ENCODE measurements around the gene C1orf74.

The C1orf74 gene

GRCh38 chr1:209741889-209742288 lies 42.5 kb downstream of the C1orf74 start:
- DNase-seq, result no peak

DNA sequence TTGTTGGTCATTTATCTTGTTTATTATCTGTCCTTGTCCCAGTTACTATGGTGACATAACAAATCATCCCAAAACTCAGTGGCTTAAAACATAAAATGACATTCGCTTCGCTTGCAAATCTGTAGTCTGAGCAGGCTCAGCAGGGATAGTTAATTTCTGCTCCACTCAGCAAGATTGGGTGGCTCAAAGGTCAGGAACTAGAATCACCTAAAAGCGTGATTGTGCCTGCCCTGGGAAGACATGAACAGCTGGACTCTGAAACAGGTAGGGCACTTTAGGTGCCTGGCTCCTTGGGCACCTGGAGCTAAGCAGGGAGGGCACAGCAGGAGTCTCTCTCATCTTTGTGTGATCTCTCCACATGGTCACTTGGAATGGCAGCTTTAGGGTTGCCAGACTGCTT lies 43.2 kb downstream of the C1orf74 start:
- no peak for DNase-seq

DNA sequence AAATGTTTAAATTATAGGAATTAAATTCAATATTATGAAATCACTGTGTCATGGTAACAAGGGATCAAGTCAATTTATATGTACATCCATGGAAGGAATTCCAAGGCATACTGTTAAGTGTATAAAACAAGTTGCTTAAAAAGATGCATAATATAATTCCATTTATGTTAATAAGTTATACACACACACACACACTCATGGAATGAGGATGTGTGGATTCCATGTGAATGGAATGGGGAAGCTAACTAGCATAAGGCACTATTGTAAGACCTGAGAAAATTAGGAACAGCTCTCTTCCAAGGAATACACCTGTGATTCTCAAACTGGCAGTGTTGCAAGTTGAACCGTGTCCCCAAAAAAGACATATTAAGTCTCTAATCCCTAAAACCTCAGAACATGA lies 46.1 kb downstream of the C1orf74 start:
- no peak for DNase-seq

DNA sequence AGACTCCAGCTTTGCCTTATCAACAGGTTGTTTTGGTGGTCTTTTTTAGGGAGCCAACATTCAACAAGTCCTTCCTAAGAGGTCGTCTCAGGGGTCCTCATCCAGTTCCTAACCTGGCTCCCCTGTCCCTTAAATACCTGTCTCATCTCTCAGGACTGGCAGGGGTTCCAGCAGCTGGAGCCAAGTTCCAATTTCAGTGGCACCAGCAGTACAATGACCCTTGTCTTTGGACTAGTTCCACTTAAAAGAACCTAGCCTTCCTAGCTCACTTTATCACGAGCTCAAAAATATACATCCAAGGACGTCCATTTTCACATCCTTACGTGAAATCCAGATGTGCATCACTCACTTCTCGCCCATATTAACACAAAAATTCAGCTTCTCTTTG lies 47.2 kb downstream of the C1orf74 start:
- DNase-seq, result no peak

GRCh38 chr1:209736490-209737117 lies 47.8 kb downstream of the C1orf74 start:
- no peak for DNase-seq

DNA sequence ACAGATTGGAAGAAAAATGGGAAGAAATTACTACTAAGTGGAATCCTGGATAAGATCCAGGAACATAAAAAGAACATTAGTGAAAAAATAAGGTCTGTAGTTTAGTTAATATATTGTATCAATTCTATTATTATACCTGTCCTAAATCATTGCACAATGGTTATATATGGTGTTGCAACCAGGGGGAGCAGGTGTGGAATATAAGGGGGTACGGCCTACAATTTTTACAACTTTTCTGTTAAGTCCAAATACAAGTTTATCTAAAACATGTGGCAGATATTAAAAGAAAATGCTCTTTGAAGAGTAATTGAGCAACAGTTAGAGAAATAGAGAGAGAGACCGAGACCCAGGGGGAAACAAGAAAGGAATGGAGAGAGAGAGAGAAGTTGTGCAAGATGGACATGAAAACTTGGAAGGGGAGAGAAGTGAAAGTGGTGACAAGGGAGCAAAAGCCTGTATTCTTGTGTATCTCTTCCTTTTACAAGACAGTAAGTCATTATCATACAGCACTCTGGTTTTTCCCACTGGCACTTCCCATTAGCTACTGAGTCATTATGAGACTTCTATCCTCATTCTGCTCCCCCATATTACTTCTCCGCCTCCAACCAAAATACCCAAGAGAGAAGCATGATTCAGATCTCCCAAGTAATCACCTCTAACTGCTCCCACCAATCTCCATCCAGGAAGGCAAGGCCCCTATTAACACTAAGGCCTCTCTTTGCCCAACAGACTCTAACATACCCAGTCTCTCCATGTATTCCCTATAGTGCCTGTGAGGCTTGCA lies 50.8 kb downstream of the C1orf74 start:
- no peak for DNase-seq

GRCh38 chr1:209732725-209733124 lies 51.6 kb downstream of the C1orf74 start:
- DNase-seq, result no peak

DNA sequence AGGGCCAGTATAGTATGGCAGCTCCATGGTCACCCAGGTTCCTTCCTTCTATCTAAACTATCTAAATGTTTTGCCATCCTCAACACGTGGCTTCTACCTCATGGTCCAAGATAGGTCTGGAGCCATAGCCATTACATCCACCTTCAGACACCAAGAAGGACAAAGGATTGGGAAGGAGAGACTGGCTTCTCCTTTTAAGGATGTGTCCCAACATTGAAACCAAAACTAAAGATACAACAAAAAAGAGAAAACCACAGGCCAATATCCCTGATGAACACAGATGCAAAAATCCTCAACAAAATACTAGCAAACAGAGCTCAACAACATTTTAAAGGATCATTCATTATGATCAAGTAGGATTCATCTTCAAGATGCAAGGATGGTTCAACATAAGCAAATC lies 54.9 kb downstream of the C1orf74 start:
- DNase-seq, result no peak

Measured in NCI-H2171 treated with DMSO at 0.1 percent for 48 hours (cell line).